ENCODE results near the gene FHAD1. TPM values are rescaled to one million over a fixed set of nuclear protein-coding genes. Genes with fewer than 3 reads are reported as not detected.

Gene FHAD1
- total and polyA plus RNA-seq, 2 of the 13 experiments (the other 11 are each of a cell fraction or from before 2014, with no cell fraction given): not detected

GRCh38 chr1:15336866-15337265 lies 89.8 kb downstream of the FHAD1 start:
- DNase-seq (ENCODE audit: low spot score) (no peak), ATAC-seq (no peak), FAIRE-seq (no peak)
- ChIA-PET POLR2A (no interaction called here), CTCF (ENCODE audit: low intra/inter-chr PET ratio, low total read pairs) (no interaction called here)
- Histone ChIP-seq H3K36me3 (replicated peaks in 1 of 2; ENCODE audit: control insufficient read depth in 1 of 2, insufficient read depth in 2 of 2, low read length in 2 of 2) (no peaks in the 10 kb centered on the region), H4K20me1 (ENCODE audit: insufficient read depth, low read length) (no peaks in the 10 kb centered on the region), H3K27ac (ENCODE audit: extremely low read length, insufficient read depth, low read length) (no peak overlapping the region), H3K27me3 (ENCODE audit: control insufficient read depth in 1 of 2, insufficient read depth in 2 of 2, low read length in 2 of 2) (peaks cover 1 to 7% of the 10 kb centered on the region in 2 experiments; a peak in 1 of 5 replicates), H2AFZ (ENCODE audit: low read length) (no peak overlapping the region), H3K4me3 (replicated peaks in 1 of 3; ENCODE audit: insufficient read depth in 1 of 3, low read depth in 2 of 3, low read length in 3 of 3) (no peak overlapping the region), H3K9ac (ENCODE audit: insufficient read depth, low read depth, low read length) (no peak overlapping the region), H3K9me3 (ENCODE audit: low read length) (no peaks in the 10 kb centered on the region), H3K4me2 (ENCODE audit: low read depth, low read length) (no peak overlapping the region), H3K79me2 (ENCODE audit: insufficient read depth, low read length) (no peaks in the 10 kb centered on the region), H3K4me1 (ENCODE audit: insufficient read depth, low read length) (peaks cover 29% of the 10 kb centered on the region)
- intact Hi-C loops (cut with micrococcal nuclease; ENCODE audit: unreplicated experiment): no loop called here
- no peak for TF ChIP-seq ZFP90 (CRISPR knock-in tag; IDR thresholded peaks at IDR 0.05; ENCODE audit: borderline replicate concordance)
- no peak for TF ChIP-seq CREBL2 (CRISPR knock-in tag; IDR thresholded peaks at IDR 0.05; ENCODE audit: borderline replicate concordance)
- TF ChIP-seq ZNF460 (CRISPR knock-in tag; IDR thresholded peaks at IDR 0.05; ENCODE audit: borderline replicate concordance): no peak
- TF ChIP-seq, protein P1, sequence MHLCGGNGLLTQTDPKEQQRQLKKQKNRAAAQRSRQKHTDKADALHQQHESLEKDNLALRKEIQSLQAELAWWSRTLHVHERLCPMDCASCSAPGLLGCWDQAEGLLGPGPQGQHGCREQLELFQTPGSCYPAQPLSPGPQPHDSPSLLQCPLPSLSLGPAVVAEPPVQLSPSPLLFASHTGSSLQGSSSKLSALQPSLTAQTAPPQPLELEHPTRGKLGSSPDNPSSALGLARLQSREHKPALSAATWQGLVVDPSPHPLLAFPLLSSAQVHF (CRISPR knock-in tag; IDR thresholded peaks at IDR 0.05): no peak
- TF ChIP-seq MXD4 (CRISPR knock-in tag; IDR thresholded peaks at IDR 0.05): no peak
- no peak for TF ChIP-seq GLMP (CRISPR knock-in tag; IDR thresholded peaks at IDR 0.05; ENCODE audit: borderline replicate concordance)
- TF ChIP-seq AKAP8 (CRISPR knock-in tag; IDR thresholded peaks at IDR 0.05): no peak
- no peak for TF ChIP-seq THYN1 (CRISPR knock-in tag; IDR thresholded peaks at IDR 0.05; ENCODE audit: borderline replicate concordance, low read depth)
- TF ChIP-seq FUBP1 (CRISPR knock-in tag; IDR thresholded peaks at IDR 0.05; ENCODE audit: borderline replicate concordance): no peak
- TF ChIP-seq CBX1 (IDR thresholded peaks at IDR 0.05; ENCODE audit: low read depth): no peak
- no peak for TF ChIP-seq RBAK (CRISPR knock-in tag; IDR thresholded peaks at IDR 0.05)
- TF ChIP-seq ZBTB39 (CRISPR knock-in tag; IDR thresholded peaks at IDR 0.05): no peak
- WGBS (ENCODE audit: low lambda C conversion rate): 58% methylated on average over 5 of the region's 7 CpGs
- no TSS peak for BruUV-seq (replicated peaks)
- in situ Hi-C loops (cut with HindIII; ENCODE audit: extremely low pct_ligation_motif_present, low pct_unique_long_range_greater_than_20kb): no loop called here

Measured in HepG2 (cell line).